Body of pancreas (tissue), 4 donors: ENCODE results near the gene ITGA1. TPM values are rescaled to one million over a fixed set of nuclear protein-coding genes. Genes with fewer than 3 reads are reported as not detected.

Experiments
- ATAC-seq: fragments of 150-250 bp; one replicate; pipeline ENCODE4 v1.9.1; 2016
- DNase-seq, 4 donors: peaks; one replicate each; pipeline ENCODE4 v3.0.0-alpha.2; 2019
- H3K27ac ChIP-seq, 4 donors: fragments of 200-600 bp; sonication (generic); 1 replicate in 3 of 4; 2 replicates in 1 of 4; pipeline versions ENCODE4 v1.5.1 to v1.6.1; 2016 to 2019; ENCODE audit warnings: mild to moderate bottlenecking in 1 of 4, mixed read lengths in 1 of 4, moderate library complexity in 1 of 4
- H3K27me3 ChIP-seq, 2 donors: fragments of 200-600 bp; sonication (generic); one replicate each; pipeline ENCODE4 v1.6.0; 2016; ENCODE audit warnings: mild to moderate bottlenecking in 1 of 2
- H3K36me3 ChIP-seq, 2 donors: fragments of 200-600 bp; sonication (generic); replicated peaks in 1 of 2; 2 replicates each; pipeline ENCODE4 v1.5.1; 2016; ENCODE audit warnings: low read depth in 2 of 2; ENCODE audit not compliant: insufficient read depth in 1 of 2
- H3K4me1 ChIP-seq: fragments of 200-600 bp; sonication (generic); one replicate; pipeline ENCODE4 v1.6.0; 2016
- H3K4me3 ChIP-seq, 2 donors: fragments of 200-600 bp; sonication (generic); 1 replicate in 1 of 2; 2 replicates in 1 of 2; pipeline ENCODE4 v1.5.1; 2016 to 2019
- H3K9me3 ChIP-seq, 3 donors: fragments of 200-600 bp; sonication (generic); 1 replicate in 2 of 3; 2 replicates in 1 of 3; pipeline ENCODE4 v1.5.1; 2016
- CTCF ChIP-seq, 7 experiments: fragments of 450-650 bp in 4 of 7; fragments of 200-600 bp in 3 of 7; sonication (generic) in 3 of 7; IDR thresholded peaks; one replicate each; pipeline ENCODE4 v1.5.1; 2016 to 2019; ENCODE audit warnings: antibody characterized with exemption in 7 of 7
- POLR2A ChIP-seq, 3 donors: fragments of 450-650 bp; IDR thresholded peaks; one replicate each; pipeline ENCODE4 v1.6.1; 2016; ENCODE audit warnings: antibody characterized with exemption in 3 of 3, mild to moderate bottlenecking in 2 of 3
- WGBS, 2 donors: methylation state at CpG; one replicate each; pipeline ENCODE4 v1.1.5; 2017; 5-methylcytosine and 5-hydroxymethylcytosine counted together
- intact Hi-C: fragments of 100-400 bp; cut with DNase I; formaldehyde crosslinking; loops from one replicate; pipeline ENCODE4 v1.15.1; 2023
- small RNA-seq: library from RNA; depleted of rRNA; stranded (forward); fragments of <200 nt; gene quantifications from one replicate; pipeline ENCODE3, GENCODE V24; 2016
- total RNA-seq, 2 donors: library from RNA; depleted of rRNA; stranded (reverse); fragments of >200 nt; gene quantifications; one replicate each; pipeline ENCODE4 v1.1.0, GENCODE V29; 2016

Gene ITGA1
- total RNA-seq, 2 donors from 2014 or later = 6.9 to 11.2 TPM

- H3K4me3 ChIP-seq = no peak overlapping the region
- intact Hi-C loops = no loop called here
- H3K4me1 ChIP-seq = no peaks in the 10 kb centered on the region
- no peaks in the 10 kb centered on the region for H3K27me3 ChIP-seq
- no peak for TF ChIP-seq CTCF (IDR thresholded peaks at IDR 0.05)
- no peak for TF ChIP-seq POLR2A (IDR thresholded peaks at IDR 0.05)
- 77 to 91% methylated on average over 1 of the region's 1 CpG for WGBS, 2 donors
- no peaks in the 10 kb centered on the region for H3K36me3 ChIP-seq
- no peaks in the 10 kb centered on the region for H3K9me3 ChIP-seq
- no peak overlapping the region for H3K27ac ChIP-seq
- DNase-seq = no peak
- ATAC-seq = no peak
These were observed 214.8 kb downstream of the ITGA1 start for GRCh38 chr5:53002491-53002890.

GRCh38 chr5:53003144-53003543 lies 215.4 kb downstream of the ITGA1 start:
- Histone ChIP-seq H3K27ac (no peak overlapping the region), H3K36me3 (no peaks in the 10 kb centered on the region), H3K4me3 (no peak overlapping the region), H3K27me3 (no peaks in the 10 kb centered on the region), H3K4me1 (no peaks in the 10 kb centered on the region), H3K9me3 (no peaks in the 10 kb centered on the region)
- 73 to 82% methylated on average over 1 of the region's 1 CpG for WGBS, 2 donors
- intact Hi-C loops = no loop called here
- DNase-seq (no peak), ATAC-seq (no peak)
- TF ChIP-seq POLR2A (IDR thresholded peaks at IDR 0.05) = no peak
- TF ChIP-seq CTCF (IDR thresholded peaks at IDR 0.05) = no peak

GRCh38 chr5:53006911-53007890 lies 219.5 kb downstream of the ITGA1 start:
- Histone ChIP-seq H3K4me3 (no peak overlapping the region), H3K36me3 (no peaks in the 10 kb centered on the region), H3K27ac (no peak overlapping the region), H3K27me3 (no peaks in the 10 kb centered on the region), H3K4me1 (no peaks in the 10 kb centered on the region), H3K9me3 (no peaks in the 10 kb centered on the region)
- intact Hi-C loops = no loop called here
- DNase-seq (no peak), ATAC-seq (no peak)
- TF ChIP-seq POLR2A (IDR thresholded peaks at IDR 0.05) (no peak), CTCF (IDR thresholded peaks at IDR 0.05) (no peak)
- 53 to 54% methylated on average over 4 of the region's 4 CpGs for WGBS, 2 donors

- no peak overlapping the region for H3K27ac ChIP-seq
- no peak overlapping the region for H3K4me3 ChIP-seq
- WGBS, 2 donors = 25 to 56% methylated on average over 1 of the region's 1 CpG
- H3K27me3 ChIP-seq = no peaks in the 10 kb centered on the region
- ATAC-seq = no peak
- no peaks in the 10 kb centered on the region for H3K4me1 ChIP-seq
- DNase-seq = no peak
- no peaks in the 10 kb centered on the region for H3K36me3 ChIP-seq
- TF ChIP-seq CTCF (IDR thresholded peaks at IDR 0.05) = no peak
- TF ChIP-seq POLR2A (IDR thresholded peaks at IDR 0.05) = no peak
- H3K9me3 ChIP-seq = no peaks in the 10 kb centered on the region
- intact Hi-C loops = no loop called here
These were observed 221.0 kb downstream of the ITGA1 start for GRCh38 chr5:53008751-53009150.

Small RNAs within 50 kb of the gene (small RNA-seq; reads per million reads assigned to genes)
- not detected for gene B3GNTL1P1

Other genes starting within 250 kb of the ITGA1 start
- 1 to 10 TPM; 3.6 to 8.3 TPM for gene PELO, start within 50 bp of the ITGA1 start, total RNA-seq
- gene ITGA2, start 201.4 kb downstream of the ITGA1 start, total RNA-seq = 1 to 10 TPM; 4.0 to 4.4 TPM